Neural cell (in vitro differentiated cells): ENCODE results near the gene SP110. TPM values are rescaled to one million over a fixed set of nuclear protein-coding genes. Genes with fewer than 3 reads are reported as not detected.

Source experiments
- H2AFZ ChIP-seq: fragments of 200-600, 300-800 bp; sonication (generic), shearing (Covaris generic); 2 replicates; pipeline ENCODE4 v1.6.0; 2014; ENCODE audit warnings: low read depth, mild to moderate bottlenecking, antibody characterized with exemption, low read length, moderate library complexity
- H3F3A ChIP-seq: fragments of 200-600 bp; shearing (Covaris generic); 2 replicates; pipeline ENCODE4 v1.6.1; 2016; ENCODE audit warnings: mild to moderate bottlenecking, moderate library complexity, mixed read lengths, antibody characterized with exemption, low read length; ENCODE audit not compliant: insufficient read depth, poor library complexity, severe bottlenecking
- H3K27ac ChIP-seq: fragments of 200-600, 300-800 bp; sonication (generic), shearing (Covaris generic); 2 replicates; pipeline ENCODE4 v1.5.1; 2014; ENCODE audit warnings: mild to moderate bottlenecking, low read length, moderate library complexity
- H3K27me3 ChIP-seq: fragments of 300-800, 200-600 bp; sonication (generic), shearing (Covaris generic); 2 replicates; pipeline ENCODE4 v1.6.0; 2014; ENCODE audit warnings: mild to moderate bottlenecking, low read depth, low read length, moderate library complexity; ENCODE audit not compliant: insufficient read depth
- H3K36me3 ChIP-seq: fragments of 300-800, 200-600 bp; sonication (generic), shearing (Covaris generic); 2 replicates; pipeline ENCODE4 v1.5.1; 2014; ENCODE audit warnings: mild to moderate bottlenecking, antibody characterized with exemption, low read length, moderate library complexity; ENCODE audit not compliant: insufficient read depth
- H3K4me2 ChIP-seq: fragments of 300-800, 200-600 bp; sonication (generic), shearing (Covaris generic); 2 replicates; pipeline ENCODE4 v1.6.0; 2014; ENCODE audit warnings: mild to moderate bottlenecking, low read length
- H3K4me3 ChIP-seq: fragments of 300-800, 200-600 bp; sonication (generic), shearing (Covaris generic); 2 replicates; pipeline ENCODE4 v1.5.1; 2014; ENCODE audit warnings: mild to moderate bottlenecking, low read length, moderate library complexity
- H3K79me2 ChIP-seq: fragments of 200-600 bp; shearing (Covaris generic); replicated peaks from 2 replicates; pipeline ENCODE4 v1.6.0; 2014; ENCODE audit warnings: mild to moderate bottlenecking, low read length, moderate library complexity; ENCODE audit not compliant: insufficient read depth
- H3K9ac ChIP-seq: fragments of 300-800, 200-600 bp; sonication (generic), shearing (Covaris generic); 2 replicates; pipeline ENCODE4 v1.6.1; 2016; ENCODE audit warnings: mild to moderate bottlenecking, low read length, mixed read lengths
- H3K9me2 ChIP-seq: fragments of 200-600 bp; shearing (Covaris generic); 2 replicates; pipeline ENCODE4 v1.6.1; 2016; ENCODE audit warnings: mild to moderate bottlenecking, low read length, mixed read lengths; ENCODE audit not compliant: insufficient read depth
- H3K9me3 ChIP-seq: fragments of 200-600, 300-800 bp; sonication (generic), shearing (Covaris generic); 2 replicates; pipeline ENCODE4 v1.6.1; 2016; ENCODE audit warnings: mild to moderate bottlenecking, mixed run types, low read length, moderate library complexity, mixed read lengths
- H4K20me1 ChIP-seq: fragments of 200-600 bp; shearing (Covaris generic); 2 replicates; pipeline ENCODE4 v1.6.1; 2016; ENCODE audit warnings: mild to moderate bottlenecking, mixed run types; ENCODE audit not compliant: insufficient read depth
- CTCF ChIP-seq: fragments of 450-650 bp; IDR thresholded peaks from 2 replicates; pipeline ENCODE4 v1.5.1; 2014; ENCODE audit warnings: antibody characterized with exemption, mild to moderate bottlenecking, moderate library complexity; ENCODE audit not compliant: poor library complexity, severe bottlenecking
- EP300 ChIP-seq: fragments of 450-650 bp; conservative IDR thresholded peaks from 2 replicates; pipeline ENCODE4 v1.6.1; 2014; ENCODE audit warnings: antibody characterized with exemption, mild to moderate bottlenecking, moderate library complexity; ENCODE audit not compliant: poor library complexity, severe bottlenecking
- EZH2 ChIP-seq: fragments of 200-600, 300-800 bp; shearing (Covaris generic), sonication (generic); IDR thresholded peaks from 2 replicates; pipeline ENCODE4 v1.6.1; 2014; ENCODE audit warnings: antibody characterized with exemption, low read length, borderline replicate concordance, mild to moderate bottlenecking; ENCODE audit not compliant: insufficient read depth, poor library complexity, severe bottlenecking
- MXI1 ChIP-seq: fragments of 450-650 bp; conservative IDR thresholded peaks from 2 replicates; pipeline ENCODE4 v1.6.1; 2014; ENCODE audit warnings: antibody characterized with exemption, mild to moderate bottlenecking; ENCODE audit not compliant: poor library complexity, severe bottlenecking
- POLR2AphosphoS5 ChIP-seq: IDR thresholded peaks from 2 replicates; pipeline ENCODE4 v1.6.1; 2012
- RAD21 ChIP-seq: fragments of 450-650 bp; conservative IDR thresholded peaks from 2 replicates; pipeline ENCODE4 v1.6.1; 2014; ENCODE audit warnings: antibody characterized with exemption, mild to moderate bottlenecking, moderate library complexity
- SMC3 ChIP-seq: fragments of 450-650 bp; conservative IDR thresholded peaks from 2 replicates; pipeline ENCODE4 v1.6.1; 2014; ENCODE audit warnings: antibody characterized with exemption, mild to moderate bottlenecking, moderate library complexity; ENCODE audit not compliant: poor library complexity
- TAF1 ChIP-seq: IDR thresholded peaks from 2 replicates; pipeline ENCODE4 v1.6.1; 2012; ENCODE audit warnings: low read depth
- polyA plus RNA-seq: library from polyadenylated mRNA; depleted of rRNA; stranded (reverse); fragments of >200 nt; gene quantifications from 2 replicates; pipeline ENCODE4 v1.2.3, GENCODE V29; 2014
- TF ChIP-seq, protein P1 (sequence below): IDR thresholded peaks from 2 replicates; pipeline ENCODE4 v1.6.1; 2012; ENCODE audit warnings: borderline replicate concordance

SP110 gene
- polyA plus RNA-seq, 1 donor from 2014 or later = not detected

- no peak overlapping the region for H3K4me2 ChIP-seq
- no peak overlapping the region for H2AFZ ChIP-seq
- no peak overlapping the region for H3K4me3 ChIP-seq
- no peaks in the 10 kb centered on the region for H3K9me2 ChIP-seq
- no peak overlapping the region for H3K9ac ChIP-seq
- no peaks in the 10 kb centered on the region for H3F3A ChIP-seq
- no peak overlapping the region for H3K27ac ChIP-seq
- H3K9me3 ChIP-seq = peaks cover 3% of the 10 kb centered on the region
- no peaks in the 10 kb centered on the region for H3K36me3 ChIP-seq
- H3K27me3 ChIP-seq = no peaks in the 10 kb centered on the region
- TF ChIP-seq MXI1 = no peak
- TF ChIP-seq, protein P1, sequence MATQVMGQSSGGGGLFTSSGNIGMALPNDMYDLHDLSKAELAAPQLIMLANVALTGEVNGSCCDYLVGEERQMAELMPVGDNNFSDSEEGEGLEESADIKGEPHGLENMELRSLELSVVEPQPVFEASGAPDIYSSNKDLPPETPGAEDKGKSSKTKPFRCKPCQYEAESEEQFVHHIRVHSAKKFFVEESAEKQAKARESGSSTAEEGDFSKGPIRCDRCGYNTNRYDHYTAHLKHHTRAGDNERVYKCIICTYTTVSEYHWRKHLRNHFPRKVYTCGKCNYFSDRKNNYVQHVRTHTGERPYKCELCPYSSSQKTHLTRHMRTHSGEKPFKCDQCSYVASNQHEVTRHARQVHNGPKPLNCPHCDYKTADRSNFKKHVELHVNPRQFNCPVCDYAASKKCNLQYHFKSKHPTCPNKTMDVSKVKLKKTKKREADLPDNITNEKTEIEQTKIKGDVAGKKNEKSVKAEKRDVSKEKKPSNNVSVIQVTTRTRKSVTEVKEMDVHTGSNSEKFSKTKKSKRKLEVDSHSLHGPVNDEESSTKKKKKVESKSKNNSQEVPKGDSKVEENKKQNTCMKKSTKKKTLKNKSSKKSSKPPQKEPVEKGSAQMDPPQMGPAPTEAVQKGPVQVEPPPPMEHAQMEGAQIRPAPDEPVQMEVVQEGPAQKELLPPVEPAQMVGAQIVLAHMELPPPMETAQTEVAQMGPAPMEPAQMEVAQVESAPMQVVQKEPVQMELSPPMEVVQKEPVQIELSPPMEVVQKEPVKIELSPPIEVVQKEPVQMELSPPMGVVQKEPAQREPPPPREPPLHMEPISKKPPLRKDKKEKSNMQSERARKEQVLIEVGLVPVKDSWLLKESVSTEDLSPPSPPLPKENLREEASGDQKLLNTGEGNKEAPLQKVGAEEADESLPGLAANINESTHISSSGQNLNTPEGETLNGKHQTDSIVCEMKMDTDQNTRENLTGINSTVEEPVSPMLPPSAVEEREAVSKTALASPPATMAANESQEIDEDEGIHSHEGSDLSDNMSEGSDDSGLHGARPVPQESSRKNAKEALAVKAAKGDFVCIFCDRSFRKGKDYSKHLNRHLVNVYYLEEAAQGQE = no peak
- TF ChIP-seq CTCF = no peak
- TF ChIP-seq EZH2 = no peak
- no peak for TF ChIP-seq EP300
- no peak for TF ChIP-seq TAF1
- no peak for TF ChIP-seq RAD21
- no peak for TF ChIP-seq SMC3
- TF ChIP-seq POLR2AphosphoS5 = no peak
- no peaks in the 10 kb centered on the region for H3K79me2 ChIP-seq
- H4K20me1 ChIP-seq = no peaks in the 10 kb centered on the region
Observed at GRCh38 chr2:230155359-230155758, 64.4 kb downstream of the SP110 start.

- Histone ChIP-seq H3F3A (no peaks in the 10 kb centered on the region), H3K9me2 (no peaks in the 10 kb centered on the region), H3K4me2 (no peak overlapping the region), H3K4me3 (no peak overlapping the region), H3K9ac (no peak overlapping the region), H3K79me2 (no peaks in the 10 kb centered on the region), H3K36me3 (no peaks in the 10 kb centered on the region), H2AFZ (no peak overlapping the region), H3K9me3 (peaks cover 3% of the 10 kb centered on the region), H3K27ac (no peak overlapping the region), H4K20me1 (no peaks in the 10 kb centered on the region), H3K27me3 (no peaks in the 10 kb centered on the region)
- TF ChIP-seq EZH2 = no peak
- TF ChIP-seq RAD21 = no peak
- TF ChIP-seq POLR2AphosphoS5 = no peak
- no peak for TF ChIP-seq MXI1
- TF ChIP-seq, protein P1 = no peak
- TF ChIP-seq EP300 = no peak
- TF ChIP-seq TAF1 = no peak
- no peak for TF ChIP-seq SMC3
- TF ChIP-seq CTCF = no peak
Observed at GRCh38 chr2:230153390-230153976, 66.3 kb downstream of the SP110 start.
